Adipocyte (in vitro differentiated cells): ENCODE results near the gene LHFPL4.
"Not testable (repeated sequence)": the region's sequence is repeated elsewhere in the genome, so short reads cannot be mapped to it uniquely, and the experiment has no call there.

Source experiments
- DNase-seq: peaks from one replicate; pipeline ENCODE4 v3.0.0-alpha.2; 2015; ENCODE audit warnings: low read depth
- H3K27me3 ChIP-seq: replicated peaks from 2 replicates; pipeline ENCODE4 v1.7.0; 2013; ENCODE audit warnings: mild to moderate bottlenecking, low read length, moderate library complexity; ENCODE audit not compliant: control insufficient read depth, insufficient read depth
- H3K36me3 ChIP-seq: 2 replicates; pipeline ENCODE4 v1.7.0; 2013; ENCODE audit warnings: low read length, mild to moderate bottlenecking, moderate library complexity; ENCODE audit not compliant: control insufficient read depth, insufficient read depth, severe bottlenecking
- H3K4me1 ChIP-seq: 2 replicates; pipeline ENCODE4 v1.7.0; 2013; ENCODE audit warnings: mild to moderate bottlenecking, low read length, moderate library complexity; ENCODE audit not compliant: control insufficient read depth, insufficient read depth
- H3K4me3 ChIP-seq: 2 replicates; pipeline ENCODE4 v1.7.0; 2013; ENCODE audit warnings: mild to moderate bottlenecking, low read length, moderate library complexity
- H3K9ac ChIP-seq: 2 replicates; pipeline ENCODE4 v1.7.0; 2013; ENCODE audit warnings: mild to moderate bottlenecking, low read length, moderate library complexity
- H3K9me3 ChIP-seq: 2 replicates; pipeline ENCODE4 v1.7.0; 2013; ENCODE audit warnings: mild to moderate bottlenecking, low read length, moderate library complexity; ENCODE audit not compliant: control insufficient read depth

LHFPL4 gene

GRCh38 chr3:9499455-9500107, 54.0 kb downstream of the LHFPL4 start:
- H3K4me3 ChIP-seq = no peak overlapping the region
- no peak for DNase-seq

GRCh38 chr3:9498781-9499180, 54.8 kb downstream of the LHFPL4 start:
- H3K9ac ChIP-seq = no peak overlapping the region
- no peak overlapping the region for H3K4me3 ChIP-seq
- no peaks in the 10 kb centered on the region for H3K4me1 ChIP-seq
- no peak for DNase-seq
- H3K36me3 ChIP-seq = peaks cover 4% of the 10 kb centered on the region
- H3K27me3 ChIP-seq = peaks cover 6% of the 10 kb centered on the region
- H3K9me3 ChIP-seq = no peaks in the 10 kb centered on the region

More at GRCh38 chr3:9499455-9500107, 54.0 kb downstream of the LHFPL4 start:
- H3K4me1 ChIP-seq = no peaks in the 10 kb centered on the region
- no peaks in the 10 kb centered on the region for H3K9me3 ChIP-seq
- no peak overlapping the region for H3K9ac ChIP-seq
- no peaks in the 10 kb centered on the region for H3K36me3 ChIP-seq
- peaks cover 6% of the 10 kb centered on the region for H3K27me3 ChIP-seq

GRCh38 chr3:9497821-9498565, 55.6 kb downstream of the LHFPL4 start:
- Histone ChIP-seq H3K36me3 (peaks cover 4% of the 10 kb centered on the region), H3K9ac (no peak overlapping the region), H3K4me1 (no peaks in the 10 kb centered on the region), H3K4me3 (no peak overlapping the region), H3K27me3 (peaks cover 6% of the 10 kb centered on the region), H3K9me3 (no peaks in the 10 kb centered on the region)
- DNase-seq = no peak

GRCh38 chr3:9496893-9497292, 56.7 kb downstream of the LHFPL4 start:
- H3K9me3 ChIP-seq = no peaks in the 10 kb centered on the region
- H3K4me1 ChIP-seq = no peaks in the 10 kb centered on the region
- no peak overlapping the region for H3K9ac ChIP-seq
- H3K36me3 ChIP-seq = peaks cover 4% of the 10 kb centered on the region
- H3K4me3 ChIP-seq = no peak overlapping the region
- peaks cover 6% of the 10 kb centered on the region for H3K27me3 ChIP-seq
- no peak for DNase-seq

GRCh38 chr3:9494036-9494435, 59.6 kb downstream of the LHFPL4 start:
- not testable (repeated sequence) for H3K4me1 ChIP-seq, H3K9me3 ChIP-seq, H3K4me3 ChIP-seq, H3K27me3 ChIP-seq, H3K9ac ChIP-seq, DNase-seq, H3K36me3 ChIP-seq

GRCh38 chr3:9491506-9491905, 62.1 kb downstream of the LHFPL4 start:
- no peak for DNase-seq
- Histone ChIP-seq H3K36me3 (peaks cover 14% of the 10 kb centered on the region), H3K4me1 (no peaks in the 10 kb centered on the region), H3K9ac (no peak overlapping the region), H3K9me3 (no peaks in the 10 kb centered on the region), H3K4me3 (no peak overlapping the region), H3K27me3 (no peaks in the 10 kb centered on the region)

GRCh38 chr3:9485248-9485647, 68.4 kb downstream of the LHFPL4 start:
- no peaks in the 10 kb centered on the region for H3K4me1 ChIP-seq
- no peak overlapping the region for H3K9ac ChIP-seq
- no peak for DNase-seq
- no peaks in the 10 kb centered on the region for H3K27me3 ChIP-seq
- H3K4me3 ChIP-seq = no peak overlapping the region
- no peaks in the 10 kb centered on the region for H3K9me3 ChIP-seq
- H3K36me3 ChIP-seq = peaks cover 58% of the 10 kb centered on the region

- Histone ChIP-seq H3K9ac (no peak overlapping the region), H3K36me3 (peaks cover 82% of the 10 kb centered on the region), H3K4me1 (no peaks in the 10 kb centered on the region), H3K9me3 (no peaks in the 10 kb centered on the region), H3K27me3 (no peaks in the 10 kb centered on the region), H3K4me3 (no peak overlapping the region)
- DNase-seq = no peak
Observed at GRCh38 chr3:9480265-9480664, 73.4 kb downstream of the LHFPL4 start.

GRCh38 chr3:9476935-9477334, 76.7 kb downstream of the LHFPL4 start:
- H3K27me3 ChIP-seq = no peaks in the 10 kb centered on the region
- H3K36me3 ChIP-seq = peaks cover 94% of the 10 kb centered on the region
- no peaks in the 10 kb centered on the region for H3K9me3 ChIP-seq
- DNase-seq = no peak
- no peak overlapping the region for H3K4me3 ChIP-seq
- no peaks in the 10 kb centered on the region for H3K4me1 ChIP-seq
- H3K9ac ChIP-seq = no peak overlapping the region

GRCh38 chr3:9474482-9474881, 79.1 kb downstream of the LHFPL4 start:
- H3K9ac ChIP-seq = no peak overlapping the region
- no peak overlapping the region for H3K4me3 ChIP-seq
- no peak for DNase-seq
- H3K36me3 ChIP-seq = peaks cover 98% of the 10 kb centered on the region
- no peaks in the 10 kb centered on the region for H3K4me1 ChIP-seq
- H3K9me3 ChIP-seq = no peaks in the 10 kb centered on the region
- H3K27me3 ChIP-seq = no peaks in the 10 kb centered on the region

- no peaks in the 10 kb centered on the region for H3K4me1 ChIP-seq
- peaks cover 98% of the 10 kb centered on the region for H3K36me3 ChIP-seq
- no peak overlapping the region for H3K4me3 ChIP-seq
- H3K27me3 ChIP-seq = no peaks in the 10 kb centered on the region
- no peak for DNase-seq
- no peak overlapping the region for H3K9ac ChIP-seq
- no peaks in the 10 kb centered on the region for H3K9me3 ChIP-seq
Observed at GRCh38 chr3:9473496-9474065, 80.0 kb downstream of the LHFPL4 start.
